Panc1 (cell line): ENCODE results near the gene ACAD9. TPM values are rescaled to one million over a fixed set of nuclear protein-coding genes. Genes with fewer than 3 reads are reported as not detected.
A peak's percentile ranks its signal among the peaks of the same experiment; 100 is the strongest.

Experiments used
- ATAC-seq: fragments of 200-7000 bp; cut with Tn5 transposase; 2 replicates; pipeline ENCODE4 v1.9.1; 2020; ENCODE audit warnings: mild to moderate bottlenecking, moderate library complexity
- BruUV-seq: library from RNA; stranded (reverse); fragments of 400-500 nt; replicated peaks from 2 replicates; lab custom pipeline; 2021; lab: Mats Ljungman, UMichigan
- CTCF ChIA-PET: fragments of 300-600 bp; sonication (Branson Sonifier 250); formaldehyde crosslinking; loops from one replicate; lab custom pipeline; 2022; ENCODE audit warnings: antibody characterized with exemption; lab: Charles Lee
- POLR2A ChIA-PET: fragments of 300-600 bp; sonication (Branson Sonifier 250); formaldehyde crosslinking; loops from one replicate; lab custom pipeline; 2022; ENCODE audit warnings: antibody characterized with exemption; lab: Charles Lee
- DNase-seq: peaks from one replicate; pipeline ENCODE4 v3.0.0-alpha.2; 2010; ENCODE audit warnings: low read depth, low spot score
- H3K27ac ChIP-seq: 2 replicates; pipeline ENCODE4 v1.5.1; 2011; ENCODE audit warnings: mild to moderate bottlenecking, low read length, inconsistent platforms
- H3K27me3 ChIP-seq: fragments of 200-500 bp; sonication (Bioruptor generic); 2 replicates; pipeline ENCODE4 v1.6.0; 2014; ENCODE audit warnings: low read length, inconsistent platforms; ENCODE audit not compliant: control insufficient read depth, insufficient read depth
- H3K36me3 ChIP-seq: fragments of 200-500 bp; sonication (Bioruptor generic); 2 replicates; pipeline ENCODE4 v1.5.1; 2014; ENCODE audit warnings: inconsistent platforms, mild to moderate bottlenecking, low read length, moderate library complexity; ENCODE audit not compliant: control insufficient read depth, insufficient read depth
- H3K4me1 ChIP-seq: 2 replicates; pipeline ENCODE4 v1.5.1; 2011; ENCODE audit warnings: inconsistent platforms, mild to moderate bottlenecking, low read length, moderate library complexity; ENCODE audit not compliant: control insufficient read depth, insufficient read depth
- H3K4me3 ChIP-seq, 2 experiments: 2 replicates each; pipeline ENCODE4 v1.5.1; 2011 to 2012; ENCODE audit warnings: low read depth in 2 of 2, low read length in 2 of 2, mild to moderate bottlenecking in 2 of 2, inconsistent platforms in 1 of 2, moderate library complexity in 1 of 2
- H3K9me3 ChIP-seq: fragments of 200-500 bp; sonication (Bioruptor generic); 2 replicates; pipeline ENCODE4 v1.5.1; 2014; ENCODE audit warnings: low read depth, mild to moderate bottlenecking, inconsistent platforms, low read length, moderate library complexity; ENCODE audit not compliant: control insufficient read depth, insufficient read depth
- CTCF ChIP-seq: fragments of 450-650 bp; IDR thresholded peaks from 2 replicates; pipeline ENCODE4 v1.5.1; 2017; ENCODE audit warnings: mild to moderate bottlenecking
- POLR2AphosphoS5 ChIP-seq: IDR thresholded peaks from 2 replicates; pipeline ENCODE4 v1.6.1; 2012; ENCODE audit warnings: mild to moderate bottlenecking, low read depth, low read length, moderate library complexity
- REST ChIP-seq, 2 experiments: IDR thresholded peaks; 2 replicates each; pipeline ENCODE4 v1.6.1; 2011 to 2012; ENCODE audit warnings: low read depth in 2 of 2, control low read depth in 1 of 2, low read length in 1 of 2, mild to moderate bottlenecking in 1 of 2, moderate library complexity in 1 of 2; ENCODE audit not compliant: insufficient read depth in 1 of 2
- SIN3A ChIP-seq: IDR thresholded peaks from 2 replicates; pipeline ENCODE4 v1.6.1; 2012; ENCODE audit warnings: low read depth, mild to moderate bottlenecking, low read length, moderate library complexity, borderline replicate concordance; ENCODE audit not compliant: insufficient read depth
- TCF7L2 ChIP-seq: IDR thresholded peaks from 2 replicates; pipeline ENCODE4 v1.6.1; 2011; ENCODE audit warnings: mild to moderate bottlenecking, low read depth, low read length, inconsistent platforms
- in situ Hi-C: cut with HindIII; loops from 2 replicates; pipeline ENCODE4 v1.10.0; 2016; ENCODE audit warnings: low sequenced_read_pairs, low pct_unique_long_range_greater_than_20kb
- intact Hi-C: fragments of 100-400 bp; cut with micrococcal nuclease; formaldehyde crosslinking; loops from one replicate; pipeline ENCODE4 v1.10.0; 2022; ENCODE audit not compliant: unreplicated experiment
- total RNA-seq: library from RNA; stranded (reverse); gene quantifications from one replicate; pipeline ENCODE4 v1.2.1, GENCODE V29; 2021; ENCODE audit not compliant: unreplicated experiment

ACAD9 gene
- total RNA-seq, 1 experiment from 2014 or later, result 70.9 TPM

GRCh38 chr3:128933922-128934253, 54.5 kb downstream of the ACAD9 start:
- no peak overlapping the region for H3K4me3 ChIP-seq
- no peaks in the 10 kb centered on the region; the same call in 1 of the 2 replicates for H3K9me3 ChIP-seq
- 0 out of 2 replicates have a peak, but pooled peaks cover 2% of the 10 kb centered on the region for H3K27me3 ChIP-seq
- intact Hi-C loops (no loop called here), in situ Hi-C loops (no loop called here)
- BruUV-seq, result no TSS peak
- CTCF ChIA-PET, result no interaction called here
- DNase-seq (no peak), ATAC-seq (0 out of 2 replicates have a peak, but pooled peaks have one; percentile 18)
- no peak overlapping the region for H3K27ac ChIP-seq
- no peaks in the 10 kb centered on the region for H3K36me3 ChIP-seq
- POLR2A ChIA-PET, result interaction anchor here (0.6 kb wide), 1 partner anchor 236 kb away, joined by 4 read pairs; no protein-coding TSS in a partner anchor
- TF ChIP-seq SIN3A (no peak), TCF7L2 (no peak), POLR2AphosphoS5 (no peak), REST (IDR thresholded peaks at IDR 0.05; ENCODE audit: insufficient read depth in 1 of 2, low read depth in 2 of 2, low read length in 1 of 2) (no peak), CTCF (no peak)
- no peaks in the 10 kb centered on the region for H3K4me1 ChIP-seq

GRCh38 chr3:128935922-128936321, 56.5 kb downstream of the ACAD9 start:
- H3K36me3 ChIP-seq, result no peaks in the 10 kb centered on the region
- no peak for TF ChIP-seq CTCF
- no peak for TF ChIP-seq SIN3A
- TF ChIP-seq REST (IDR thresholded peaks at IDR 0.05; ENCODE audit: insufficient read depth in 1 of 2, low read depth in 2 of 2, low read length in 1 of 2), result no peak
- TF ChIP-seq POLR2AphosphoS5, result no peak
- no peak for TF ChIP-seq TCF7L2
- in situ Hi-C loops (no loop called here), intact Hi-C loops (no loop called here)
- no peak overlapping the region for H3K4me3 ChIP-seq
- no TSS peak for BruUV-seq
- no peaks in the 10 kb centered on the region for H3K4me1 ChIP-seq
- ATAC-seq, result no peak
- H3K27ac ChIP-seq, result no peak overlapping the region
- 0 out of 2 replicates have a peak, but pooled peaks cover 2% of the 10 kb centered on the region for H3K27me3 ChIP-seq
- ChIA-PET POLR2A (no interaction called here), CTCF (no interaction called here)
- DNase-seq, result no peak
- no peaks in the 10 kb centered on the region for H3K9me3 ChIP-seq
